Breast epithelium (tissue), 4 donors: ENCODE measurements around the gene LDAH. TPM values are rescaled to one million over a fixed set of nuclear protein-coding genes. Genes with fewer than 3 reads are reported as not detected.

Experiments
- DNase-seq, 2 donors: peaks; one replicate each; pipeline ENCODE4 v3.0.0-alpha.2; 2019; ENCODE audit warnings: low spot score in 2 of 2
- H3K27ac ChIP-seq, 2 donors: fragments of 200-600 bp; sonication (generic) in 1 of 2; one replicate each; pipeline ENCODE4 v1.5.1; 2016 to 2019; ENCODE audit warnings: mild to moderate bottlenecking in 1 of 2
- H3K27me3 ChIP-seq, 2 donors: fragments of 200-600 bp; sonication (generic) in 1 of 2; one replicate each; pipeline versions ENCODE4 v1.5.1 to v1.6.0; 2017 to 2019; ENCODE audit warnings: control low read depth in 1 of 2, mild to moderate bottlenecking in 1 of 2
- H3K36me3 ChIP-seq: fragments of 200-600 bp; one replicate; pipeline ENCODE4 v1.5.1; 2019
- H3K4me1 ChIP-seq, 2 donors: fragments of 200-600 bp; sonication (generic); one replicate each; pipeline ENCODE4 v1.5.1; 2016 to 2019; ENCODE audit warnings: control low read depth in 1 of 2
- H3K4me3 ChIP-seq, 3 donors: fragments of 200-600 bp; sonication (generic); 1 replicate in 2 of 3; 2 replicates in 1 of 3; pipeline ENCODE4 v1.5.1; 2016 to 2019; ENCODE audit warnings: mild to moderate bottlenecking in 3 of 3, moderate library complexity in 2 of 3
- H3K9me3 ChIP-seq, 2 donors: fragments of 200-600 bp; sonication (generic) in 1 of 2; one replicate each; pipeline ENCODE4 v1.5.1; 2016 to 2019; ENCODE audit warnings: control low read depth in 1 of 2
- CTCF ChIP-seq, 3 donors: fragments of 450-650 bp; IDR thresholded peaks; one replicate each; pipeline ENCODE4 v1.5.1; 2016 to 2017; ENCODE audit warnings: antibody characterized with exemption in 3 of 3, mild to moderate bottlenecking in 3 of 3, moderate library complexity in 3 of 3
- POLR2A ChIP-seq: fragments of 450-650 bp; IDR thresholded peaks from one replicate; pipeline ENCODE4 v1.6.1; 2016; ENCODE audit warnings: antibody characterized with exemption, mild to moderate bottlenecking, moderate library complexity
- POLR2AphosphoS5 ChIP-seq, 3 donors: sonication (generic); formaldehyde crosslinking; IDR thresholded peaks; one replicate each; pipeline ENCODE4 v1.6.1; 2017; ENCODE audit warnings: antibody characterized with exemption in 3 of 3
- intact Hi-C: fragments of 100-400 bp; cut with DNase I; formaldehyde crosslinking; loops from one replicate; pipeline ENCODE4 v1.15.1; 2023; ENCODE audit warnings: low total_unique reads
- total RNA-seq, 3 donors: library from RNA; depleted of rRNA; stranded (reverse); fragments of >200 nt; gene quantifications; one replicate each; pipeline ENCODE4 v1.1.0, GENCODE V29; 2016

LDAH gene
- total RNA-seq, 3 donors from 2014 or later: 12.3 to 17.0 (median 12.5) TPM

DNA sequence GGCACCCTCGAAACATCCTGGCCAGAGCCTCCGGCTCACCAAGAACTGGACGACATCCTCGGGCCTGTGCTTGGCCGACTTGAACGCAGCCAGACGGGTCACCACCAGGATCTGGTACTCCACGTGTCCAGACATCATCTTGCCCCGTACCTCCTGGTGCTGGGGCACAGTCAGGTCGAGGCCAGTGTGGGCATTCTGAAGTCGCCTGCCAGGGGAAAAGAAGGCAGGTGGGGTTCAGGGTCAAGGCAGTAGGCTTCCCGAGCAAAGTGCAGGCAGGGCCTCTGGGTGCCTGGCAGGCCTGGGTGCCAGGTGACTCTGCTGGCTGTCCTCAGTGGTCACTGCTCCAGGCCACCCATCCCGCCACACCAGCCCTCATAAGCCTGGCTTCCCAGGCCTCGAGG lies 177.6 kb downstream of the LDAH start:
- no peak for DNase-seq
- TF ChIP-seq CTCF (IDR thresholded peaks at IDR 0.05): no peak
- TF ChIP-seq POLR2AphosphoS5 (IDR thresholded peaks at IDR 0.05): no peak
- no peak for TF ChIP-seq POLR2A
- Histone ChIP-seq H3K27me3 (no peaks in the 10 kb centered on the region), H3K4me3 (no peak overlapping the region), H3K36me3 (no peaks in the 10 kb centered on the region), H3K27ac (no peak overlapping the region), H3K4me1 (peaks cover 4 to 7% of the 10 kb centered on the region in 2 donors), H3K9me3 (no peaks in the 10 kb centered on the region)
- intact Hi-C loops: no loop called here

DNA sequence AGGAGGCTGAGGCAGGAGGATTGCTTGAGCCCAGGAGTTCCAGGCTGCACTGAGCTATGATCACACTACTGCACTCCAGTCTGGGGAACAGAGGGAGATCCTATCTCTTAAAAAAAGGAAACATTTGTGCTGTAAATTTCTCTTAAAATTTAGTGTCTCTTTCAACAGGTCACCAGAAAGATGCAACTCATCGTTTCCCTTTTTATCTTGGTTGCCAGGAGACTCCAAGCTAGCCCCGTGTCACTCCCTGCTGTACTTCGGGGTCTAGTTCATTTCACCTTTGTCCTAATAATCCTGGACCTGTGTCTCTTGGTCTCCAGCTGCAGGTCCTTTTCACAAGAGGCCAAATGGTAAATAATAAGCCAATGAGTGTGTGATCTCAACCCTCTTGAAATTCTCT lies 179.1 kb downstream of the LDAH start:
- no peak for DNase-seq
- Histone ChIP-seq H3K4me1 (no peaks in the 10 kb centered on the region), H3K27ac (no peak overlapping the region), H3K9me3 (no peaks in the 10 kb centered on the region), H3K4me3 (no peak overlapping the region), H3K36me3 (no peaks in the 10 kb centered on the region), H3K27me3 (no peaks in the 10 kb centered on the region)
- TF ChIP-seq CTCF (IDR thresholded peaks at IDR 0.05) (no peak), POLR2A (no peak), POLR2AphosphoS5 (IDR thresholded peaks at IDR 0.05) (no peak)
- intact Hi-C loops: no loop called here

DNA sequence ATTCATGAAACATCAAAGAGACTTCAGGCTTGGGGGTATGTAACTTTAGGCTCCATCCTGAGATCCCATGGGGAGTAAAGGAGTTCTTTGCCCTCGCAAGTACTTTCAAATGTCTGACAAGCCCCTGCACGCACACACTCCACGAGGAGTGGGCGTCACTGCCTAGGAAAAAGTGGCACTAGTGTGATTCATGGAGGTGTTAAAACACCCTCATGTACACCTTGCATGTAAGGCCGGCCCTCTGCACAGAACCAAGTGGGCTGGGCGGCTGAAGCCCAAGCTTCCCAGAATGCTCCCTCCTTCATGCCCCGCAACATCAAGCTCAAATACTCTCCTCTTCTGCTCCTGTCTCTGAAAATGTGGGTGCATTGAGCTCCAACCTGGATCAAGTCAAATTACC lies 179.8 kb downstream of the LDAH start:
- TF ChIP-seq POLR2A: no peak
- TF ChIP-seq POLR2AphosphoS5 (IDR thresholded peaks at IDR 0.05): no peak
- TF ChIP-seq CTCF (IDR thresholded peaks at IDR 0.05): no peak
- H3K27me3 ChIP-seq: no peaks in the 10 kb centered on the region
- no peaks in the 10 kb centered on the region for H3K4me1 ChIP-seq
- H3K4me3 ChIP-seq: no peak overlapping the region
- DNase-seq: no peak
- H3K27ac ChIP-seq: no peak overlapping the region
- H3K9me3 ChIP-seq: no peaks in the 10 kb centered on the region
- intact Hi-C loops: no loop called here
- no peaks in the 10 kb centered on the region for H3K36me3 ChIP-seq

DNA sequence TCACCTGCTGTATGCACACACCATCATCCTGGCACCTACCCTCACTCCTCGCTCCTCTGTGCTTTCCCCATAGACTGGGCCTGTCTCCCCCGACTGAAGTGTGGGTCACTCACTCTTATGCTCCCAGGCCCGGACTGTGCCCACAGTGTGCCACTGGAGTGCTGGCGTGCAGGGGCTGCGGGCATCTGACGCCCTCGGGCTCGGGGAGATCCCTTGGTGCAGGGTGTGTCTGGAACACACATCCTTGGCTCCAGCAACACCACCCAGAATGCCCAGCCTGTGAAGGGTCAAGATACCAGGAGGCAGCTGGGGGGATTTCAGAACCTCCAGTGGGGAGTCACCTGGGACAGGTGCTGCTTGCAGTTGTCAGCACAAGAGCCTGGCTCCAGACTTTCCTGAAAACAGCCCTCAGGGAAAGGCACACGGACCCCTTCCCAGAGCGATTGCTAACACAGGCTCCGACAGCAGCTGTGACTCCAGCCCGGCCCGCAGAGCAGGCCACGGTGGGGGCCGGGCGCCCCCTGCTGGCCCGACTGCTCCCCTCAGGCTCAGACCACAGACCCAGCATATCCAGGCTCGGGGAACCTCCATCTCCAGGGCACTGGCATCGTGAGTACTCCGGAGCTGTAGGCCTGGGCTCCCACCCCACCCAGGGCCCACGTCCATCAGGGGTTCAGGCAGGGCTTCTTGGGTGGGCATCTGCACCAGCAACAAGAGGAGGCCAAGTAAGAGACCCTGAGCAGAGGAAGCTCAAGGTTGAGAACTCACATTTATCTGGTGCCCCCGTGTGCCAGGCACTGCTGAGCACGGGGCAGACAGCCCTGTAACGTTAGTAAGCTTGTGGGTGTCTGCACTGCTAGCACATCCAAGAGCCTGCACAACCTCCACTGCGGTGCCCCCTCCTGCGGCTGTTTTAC lies 180.6 kb downstream of the LDAH start:
- Histone ChIP-seq H3K9me3 (no peaks in the 10 kb centered on the region), H3K27ac (peak overlapping the region in 1 of 2 donors; percentile 64), H3K27me3 (no peaks in the 10 kb centered on the region), H3K4me1 (no peaks in the 10 kb centered on the region), H3K4me3 (no peak overlapping the region), H3K36me3 (no peaks in the 10 kb centered on the region)
- TF ChIP-seq POLR2AphosphoS5 (IDR thresholded peaks at IDR 0.05) (peak in 1 of 3 donors; percentile 21), POLR2A (no peak), CTCF (IDR thresholded peaks at IDR 0.05) (peak; percentile 80 to 94 (median 91))
- intact Hi-C loops: loop anchor here (1.0 kb wide), 1 partner anchor 200 kb away; no protein-coding TSS in a partner anchor
- peak; percentile 75 to 79 for DNase-seq
